Kidney epithelial cell (primary cell): ENCODE measurements around the gene TMEM91. TPM values are rescaled to one million over a fixed set of nuclear protein-coding genes. Genes with fewer than 3 reads are reported as not detected.
"Not testable (repeated sequence)": the region's sequence is repeated elsewhere in the genome, so short reads cannot be mapped to it uniquely, and the experiment has no call there.

Source experiments
- DNase-seq: peaks from one replicate; pipeline ENCODE4 v3.0.0-alpha.2; 2010; ENCODE audit warnings: low read depth
- H3K27me3 ChIP-seq: 2 replicates; pipeline ENCODE4 v1.6.0; 2011; ENCODE audit warnings: low read length; ENCODE audit not compliant: control insufficient read depth, insufficient read depth
- H3K36me3 ChIP-seq: 2 replicates; pipeline ENCODE4 v1.5.1; 2011; ENCODE audit warnings: low read length; ENCODE audit not compliant: control insufficient read depth, insufficient read depth
- H3K4me3 ChIP-seq: 2 replicates; pipeline ENCODE4 v1.5.1; 2011; ENCODE audit warnings: low read depth, mild to moderate bottlenecking, control low read depth, low read length
- total RNA-seq: library from RNA; depleted of rRNA; stranded (reverse); fragments of >200 nt; gene quantifications from 2 replicates; pipeline ENCODE4 v1.2.3, GENCODE V29; 2015
- TF ChIP-seq, protein P1 (sequence below): IDR thresholded peaks from 2 replicates; pipeline ENCODE4 v1.5.1; 2011; ENCODE audit warnings: mild to moderate bottlenecking, moderate library complexity, low read length, control low read depth, inconsistent platforms; ENCODE audit not compliant: insufficient read depth, poor library complexity, severe bottlenecking

TMEM91 gene
- total RNA-seq, 1 donor from 2014 or later, result 1.6 TPM

DNA sequence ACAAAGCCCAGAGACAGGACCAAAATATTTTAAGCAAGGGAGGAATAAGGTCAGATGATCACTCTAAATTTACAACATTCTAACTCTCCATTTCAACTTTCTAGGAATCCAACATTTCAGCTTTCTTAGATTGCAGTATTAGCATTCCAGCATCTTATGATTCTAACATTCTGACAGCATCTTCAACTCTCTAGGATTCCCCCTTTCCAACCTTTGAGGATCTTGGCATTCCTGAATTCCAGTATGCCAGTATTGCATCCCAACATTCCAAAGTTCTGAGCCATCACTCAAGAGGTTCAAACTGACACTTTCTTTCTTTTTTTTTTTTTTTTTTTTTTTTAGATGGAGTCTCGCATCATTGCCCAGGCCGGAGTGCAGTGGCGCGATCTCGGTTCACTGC lies 36.4 kb upstream of the TMEM91 start:
- peaks cover 6% of the 10 kb centered on the region for H3K36me3 ChIP-seq

DNA sequence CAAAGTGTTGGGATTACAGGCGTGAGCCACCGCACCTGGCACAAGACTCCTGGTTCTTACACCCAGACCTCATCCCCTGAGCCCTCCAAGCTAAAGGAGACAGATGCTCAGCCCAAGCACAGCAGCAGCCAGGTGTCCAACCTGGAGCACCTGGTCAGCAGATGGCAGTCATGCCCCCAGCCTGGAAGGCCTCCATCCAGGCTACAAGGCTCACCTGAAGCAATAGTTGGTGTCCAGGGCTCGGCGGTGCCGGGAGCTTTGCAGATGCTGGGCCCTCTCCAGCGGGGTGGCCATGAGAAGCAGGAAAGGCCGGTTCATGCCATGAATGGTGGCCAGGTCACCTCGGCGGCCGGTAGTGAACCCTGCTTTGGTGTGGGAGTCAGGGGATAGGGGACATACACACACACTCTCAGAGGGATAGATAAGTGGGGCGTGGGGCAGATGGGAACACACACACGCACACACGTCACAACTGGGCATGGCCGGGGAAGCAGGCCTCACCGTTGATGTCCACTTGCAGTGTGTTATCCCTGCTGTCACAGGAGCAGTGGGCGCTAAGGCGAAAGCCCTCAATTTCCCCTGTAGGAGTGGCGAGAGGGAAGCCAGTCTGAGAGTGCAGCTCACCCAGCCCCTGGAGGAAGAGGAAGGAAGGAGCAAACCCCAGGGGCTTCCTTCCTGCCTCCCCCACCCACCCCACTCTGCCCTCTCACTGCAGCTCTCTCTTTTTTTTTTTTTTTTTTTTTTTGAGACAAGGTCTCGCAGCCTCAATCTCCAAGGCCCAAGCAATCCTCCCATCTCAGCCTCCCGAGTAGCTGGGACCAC lies 34.5 kb upstream of the TMEM91 start:
- peaks cover 6% of the 10 kb centered on the region for H3K36me3 ChIP-seq
- H3K4me3 ChIP-seq, result no peak overlapping the region
- TF ChIP-seq, protein P1, sequence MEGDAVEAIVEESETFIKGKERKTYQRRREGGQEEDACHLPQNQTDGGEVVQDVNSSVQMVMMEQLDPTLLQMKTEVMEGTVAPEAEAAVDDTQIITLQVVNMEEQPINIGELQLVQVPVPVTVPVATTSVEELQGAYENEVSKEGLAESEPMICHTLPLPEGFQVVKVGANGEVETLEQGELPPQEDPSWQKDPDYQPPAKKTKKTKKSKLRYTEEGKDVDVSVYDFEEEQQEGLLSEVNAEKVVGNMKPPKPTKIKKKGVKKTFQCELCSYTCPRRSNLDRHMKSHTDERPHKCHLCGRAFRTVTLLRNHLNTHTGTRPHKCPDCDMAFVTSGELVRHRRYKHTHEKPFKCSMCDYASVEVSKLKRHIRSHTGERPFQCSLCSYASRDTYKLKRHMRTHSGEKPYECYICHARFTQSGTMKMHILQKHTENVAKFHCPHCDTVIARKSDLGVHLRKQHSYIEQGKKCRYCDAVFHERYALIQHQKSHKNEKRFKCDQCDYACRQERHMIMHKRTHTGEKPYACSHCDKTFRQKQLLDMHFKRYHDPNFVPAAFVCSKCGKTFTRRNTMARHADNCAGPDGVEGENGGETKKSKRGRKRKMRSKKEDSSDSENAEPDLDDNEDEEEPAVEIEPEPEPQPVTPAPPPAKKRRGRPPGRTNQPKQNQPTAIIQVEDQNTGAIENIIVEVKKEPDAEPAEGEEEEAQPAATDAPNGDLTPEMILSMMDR, result no peak
- no peak for DNase-seq
- no peaks in the 10 kb centered on the region for H3K27me3 ChIP-seq

More for the DNA sequence above, 36.4 kb upstream of the TMEM91 start:
- DNase-seq, result no peak
- Histone ChIP-seq H3K4me3 (no peak overlapping the region), H3K27me3 (no peaks in the 10 kb centered on the region)
- TF ChIP-seq, protein P1, result no peak

DNA sequence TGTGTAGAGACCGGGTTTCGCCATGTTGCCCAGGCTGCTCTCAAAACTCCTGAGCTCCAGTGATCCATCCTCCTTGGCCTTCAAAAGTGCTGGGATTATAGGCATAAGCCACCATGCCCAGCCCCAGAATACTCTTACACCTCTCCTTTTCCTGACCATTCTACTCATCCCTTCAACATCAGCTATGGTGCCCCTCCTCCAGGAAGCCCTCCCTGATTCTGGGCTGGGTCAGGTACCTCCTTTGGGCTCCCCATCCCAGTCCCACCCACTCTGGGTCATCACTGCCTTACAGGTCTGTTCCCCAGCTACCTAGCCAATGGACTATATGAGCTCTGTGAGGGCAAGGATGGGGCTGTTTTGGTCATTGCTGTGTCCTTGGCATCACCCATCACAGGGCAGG lies 32.2 kb upstream of the TMEM91 start:
- H3K4me3 ChIP-seq, result no peak overlapping the region
- H3K36me3 ChIP-seq, result peaks cover 8% of the 10 kb centered on the region
- TF ChIP-seq, protein P1, result no peak
- no peak for DNase-seq
- H3K27me3 ChIP-seq, result no peaks in the 10 kb centered on the region

DNA sequence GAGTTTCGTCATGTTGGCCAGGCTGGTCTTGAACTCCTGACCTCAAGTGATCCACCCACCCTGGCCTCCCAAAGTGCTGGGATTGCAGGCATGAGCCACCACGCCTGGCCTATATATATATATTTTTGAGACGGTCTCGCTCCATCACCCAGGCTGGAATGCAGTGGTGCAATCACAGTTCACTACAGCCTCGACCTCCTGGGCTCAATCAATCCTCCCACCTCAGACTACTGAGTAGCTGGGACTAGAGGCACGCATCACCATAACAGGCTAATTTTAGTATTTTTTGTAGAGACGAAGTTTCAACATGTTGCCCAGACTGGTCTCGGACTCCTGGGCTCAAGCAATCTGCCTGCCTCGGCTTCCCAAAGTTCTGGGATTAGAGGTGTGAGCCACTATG lies 29.4 kb upstream of the TMEM91 start:
- not testable (repeated sequence) for H3K4me3 ChIP-seq, DNase-seq, H3K27me3 ChIP-seq, H3K36me3 ChIP-seq

DNA sequence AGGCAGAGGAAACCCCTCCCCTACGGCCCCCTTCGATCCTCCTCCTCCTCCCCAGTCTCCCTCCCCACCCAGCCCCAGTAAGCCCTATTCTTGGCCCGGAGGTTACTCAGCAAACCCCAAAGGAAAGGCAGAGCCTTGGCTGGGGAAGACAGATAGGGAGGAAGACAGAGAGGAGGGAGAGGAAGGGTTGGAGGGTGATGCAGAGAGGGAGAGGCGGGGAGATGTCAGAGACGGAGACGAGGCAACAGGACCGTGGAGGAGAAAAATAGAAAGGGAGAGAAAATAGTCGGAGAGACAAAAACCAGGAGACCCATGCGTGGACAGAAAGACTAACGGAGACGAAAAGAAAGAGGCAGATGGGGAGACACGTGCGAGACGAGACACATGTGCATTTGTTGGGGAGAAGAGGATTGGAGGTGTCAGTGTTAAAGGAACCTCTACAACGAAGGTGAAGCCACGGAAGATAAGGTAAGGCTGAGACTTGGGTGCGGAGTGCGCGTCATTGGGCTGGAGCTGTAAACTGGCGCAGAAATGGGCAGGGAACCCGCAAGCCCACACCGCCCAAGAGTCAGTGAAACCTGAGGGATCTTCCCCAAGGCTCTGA lies 25.5 kb upstream of the TMEM91 start:
- no peaks in the 10 kb centered on the region for H3K27me3 ChIP-seq
- TF ChIP-seq, protein P1, result no peak
- H3K4me3 ChIP-seq, result peak overlapping the region; percentile 58
- DNase-seq, result no peak
- H3K36me3 ChIP-seq, result peaks cover 2% of the 10 kb centered on the region

DNA sequence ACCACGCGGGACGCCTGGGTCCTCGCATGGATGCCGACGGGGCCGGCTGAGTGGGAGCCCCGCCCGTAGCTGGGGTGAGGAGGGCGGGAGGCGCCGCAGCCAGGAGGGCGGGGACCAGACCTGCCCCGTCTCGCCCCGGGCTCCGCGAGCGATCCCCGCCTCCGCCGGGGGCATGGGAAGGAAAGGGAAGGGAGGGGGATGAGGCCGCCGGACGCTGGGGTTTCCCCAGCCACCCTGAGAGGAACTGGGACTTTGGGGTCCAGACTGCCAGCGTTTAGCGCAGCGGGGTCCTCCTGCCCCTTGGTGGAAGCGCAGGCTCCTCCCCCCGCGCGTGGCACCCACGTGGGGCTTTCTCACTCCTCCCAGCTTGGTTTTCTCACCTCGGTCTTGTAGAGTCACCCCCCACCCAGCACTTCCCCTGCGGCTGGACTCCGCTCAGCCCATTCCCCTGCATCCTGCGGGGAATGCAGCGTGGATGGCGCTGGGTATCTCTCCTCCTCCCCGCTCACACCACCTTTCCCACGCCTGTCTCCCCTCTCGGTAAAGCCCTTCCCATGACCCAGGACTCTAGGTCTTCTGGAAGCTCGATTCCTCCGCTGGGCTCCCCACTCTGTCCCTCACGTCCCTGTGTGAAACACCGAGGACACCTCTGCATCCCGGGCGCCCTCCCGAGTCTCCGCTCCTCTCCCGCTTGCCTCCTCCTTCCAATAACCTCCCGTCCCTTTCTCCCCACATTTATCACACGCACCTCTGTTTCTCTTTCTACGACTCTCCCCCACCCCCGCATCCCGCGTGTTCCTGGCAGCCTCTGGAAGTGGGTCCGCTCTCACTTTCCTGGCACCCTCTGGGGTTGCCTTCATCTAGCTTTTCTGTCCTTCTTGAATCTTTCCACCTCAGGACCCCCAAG lies 24.7 kb upstream of the TMEM91 start:
- TF ChIP-seq, protein P1, result no peak
- DNase-seq, result no peak
- Histone ChIP-seq H3K4me3 (peak overlapping the region; percentile 58), H3K36me3 (peaks cover 2% of the 10 kb centered on the region), H3K27me3 (no peaks in the 10 kb centered on the region)
